Neural progenitor cell (in vitro differentiated cells): Measurements from ENCODE around the gene SOCS3.

Source experiments
- CTCF ChIP-seq: fragments of 200-600 bp; sonication (generic); IDR thresholded peaks from 2 replicates; pipeline ENCODE4 v1.5.1; 2017; ENCODE audit warnings: antibody characterized with exemption, mild to moderate bottlenecking
- EZH2 ChIP-seq: fragments of 200-600 bp; sonication (generic); IDR thresholded peaks from 2 replicates; pipeline ENCODE4 v1.6.1; 2017; ENCODE audit warnings: antibody characterized with exemption, mild to moderate bottlenecking, moderate library complexity

- TF ChIP-seq EZH2 (no peak), CTCF (no peak)
These were observed 2.0 kb downstream of the SOCS3 start for GRCh38 chr17:78357672-78358537.
